ENCODE data around the gene VGLL2.
A peak's percentile ranks its signal among the peaks of the same experiment; 100 is the strongest.
"Not testable (repeated sequence)": the region's sequence is repeated elsewhere in the genome, so short reads cannot be mapped to it uniquely, and the experiment has no call there.

Gene VGLL2

GRCh38 chr6:117231466-117231865 lies 33.9 kb upstream of the VGLL2 start:
- no peak for DNase-seq (ENCODE audit: low read depth)
- H3K4me3 ChIP-seq (replicated peaks; ENCODE audit: low read depth, low read length): no peak overlapping the region
- TF ChIP-seq CTCF (IDR thresholded peaks at IDR 0.05; ENCODE audit: low read length, missing control alignments): no peak

- DNase-seq (ENCODE audit: low read depth): no peak
- no peak overlapping the region for H3K4me3 ChIP-seq (replicated peaks; ENCODE audit: low read depth, low read length)
Observed at GRCh38 chr6:117232196-117232595, 33.2 kb upstream of the VGLL2 start.

GRCh38 chr6:117233145-117233544 lies 32.2 kb upstream of the VGLL2 start:
- H3K4me3 ChIP-seq (replicated peaks; ENCODE audit: low read depth, low read length): no peak overlapping the region
- DNase-seq (ENCODE audit: low read depth): peak; percentile 0
- no peak for TF ChIP-seq CTCF (IDR thresholded peaks at IDR 0.05; ENCODE audit: low read length, missing control alignments)

More at GRCh38 chr6:117232196-117232595, 33.2 kb upstream of the VGLL2 start:
- TF ChIP-seq CTCF (IDR thresholded peaks at IDR 0.05; ENCODE audit: low read length, missing control alignments): no peak

GRCh38 chr6:117237561-117237960 lies 27.8 kb upstream of the VGLL2 start:
- no peak overlapping the region for H3K4me3 ChIP-seq (replicated peaks; ENCODE audit: low read depth, low read length)
- no peak for TF ChIP-seq CTCF (IDR thresholded peaks at IDR 0.05; ENCODE audit: low read length, missing control alignments)
- no peak for DNase-seq (ENCODE audit: low read depth)

GRCh38 chr6:117244571-117244970 lies 20.8 kb upstream of the VGLL2 start:
- H3K4me3 ChIP-seq (replicated peaks; ENCODE audit: low read depth, low read length); DNase-seq (ENCODE audit: low read depth): not testable (repeated sequence)

GRCh38 chr6:117244979-117245378 lies 20.4 kb upstream of the VGLL2 start:
- not testable (repeated sequence) for DNase-seq (ENCODE audit: low read depth); H3K4me3 ChIP-seq (replicated peaks; ENCODE audit: low read depth, low read length)

- no peak for DNase-seq (ENCODE audit: low read depth)
- H3K4me3 ChIP-seq (replicated peaks; ENCODE audit: low read depth, low read length): no peak overlapping the region
- TF ChIP-seq CTCF (IDR thresholded peaks at IDR 0.05; ENCODE audit: low read length, missing control alignments): no peak
Observed at GRCh38 chr6:117253785-117254184, 11.6 kb upstream of the VGLL2 start.

GRCh38 chr6:117262799-117263198 lies 2.6 kb upstream of the VGLL2 start:
- no peak overlapping the region for H3K4me3 ChIP-seq (replicated peaks; ENCODE audit: low read depth, low read length)
- TF ChIP-seq CTCF (IDR thresholded peaks at IDR 0.05; ENCODE audit: low read length, missing control alignments): no peak
- DNase-seq (ENCODE audit: low read depth): no peak
